Fibroblast of peridontal ligament (primary cell): ENCODE results near the gene PRUNE2.
"Not testable (repeated sequence)": the region's sequence is repeated elsewhere in the genome, so short reads cannot be mapped to it uniquely, and the experiment has no call there.

ENCODE experiments used
- DNase-seq: peaks from one replicate; pipeline ENCODE4 v3.0.0-alpha.2; 2010; ENCODE audit errors: extremely low read depth

The PRUNE2 gene

DNA sequence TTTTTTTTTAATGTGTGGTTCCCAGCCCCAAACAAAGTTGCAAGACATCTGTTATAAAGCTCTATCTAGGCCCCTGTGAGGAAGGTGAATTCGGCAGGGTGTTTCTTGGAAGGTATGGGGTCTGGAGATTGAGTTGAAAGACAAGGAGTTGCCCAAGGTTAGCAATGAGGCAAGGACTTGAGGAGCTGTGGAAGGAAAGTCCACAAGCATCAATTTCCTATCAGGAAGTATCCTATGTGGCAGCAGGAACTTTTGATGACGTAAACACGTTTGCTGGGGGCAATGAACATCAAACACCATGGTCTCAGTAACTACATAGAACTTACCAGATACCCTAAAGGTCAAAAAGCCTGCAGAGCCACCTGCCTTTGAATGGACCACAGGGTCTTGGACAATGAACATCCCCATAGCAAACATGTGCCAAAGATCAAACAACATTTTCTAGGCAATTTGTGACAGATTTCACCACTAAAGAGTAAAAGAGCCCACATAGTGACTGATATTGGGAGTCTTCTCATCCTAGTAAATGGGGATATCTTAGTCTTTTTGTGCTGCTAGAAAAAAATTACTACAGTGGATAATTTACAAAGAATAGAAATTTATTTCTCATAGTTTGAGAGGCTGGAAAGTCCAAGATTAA is 301.9 kb downstream of the PRUNE2 start:
- no peak for DNase-seq

DNA sequence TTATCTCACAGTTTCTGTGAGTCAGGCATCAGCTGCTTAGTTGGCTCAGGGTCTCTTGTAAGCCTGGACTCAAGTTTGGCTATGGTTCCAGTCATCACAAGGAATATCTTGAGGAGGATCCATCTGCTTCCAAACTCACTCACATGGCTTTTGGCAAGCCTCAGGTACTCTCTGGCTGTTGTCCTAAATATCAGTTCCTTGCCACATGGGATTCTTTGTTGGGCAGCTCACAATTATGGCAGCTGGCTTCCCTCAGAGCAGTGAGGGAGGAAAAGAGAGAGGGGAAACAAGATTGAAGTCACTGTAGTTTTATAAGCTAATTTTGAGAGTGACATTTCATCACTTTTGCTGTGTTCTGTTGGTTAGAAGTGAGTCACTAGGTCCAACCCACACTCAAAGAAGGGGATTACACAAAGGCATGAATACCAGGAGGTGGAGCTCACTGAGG is 302.4 kb downstream of the PRUNE2 start:
- DNase-seq: peak; percentile 87

DNA sequence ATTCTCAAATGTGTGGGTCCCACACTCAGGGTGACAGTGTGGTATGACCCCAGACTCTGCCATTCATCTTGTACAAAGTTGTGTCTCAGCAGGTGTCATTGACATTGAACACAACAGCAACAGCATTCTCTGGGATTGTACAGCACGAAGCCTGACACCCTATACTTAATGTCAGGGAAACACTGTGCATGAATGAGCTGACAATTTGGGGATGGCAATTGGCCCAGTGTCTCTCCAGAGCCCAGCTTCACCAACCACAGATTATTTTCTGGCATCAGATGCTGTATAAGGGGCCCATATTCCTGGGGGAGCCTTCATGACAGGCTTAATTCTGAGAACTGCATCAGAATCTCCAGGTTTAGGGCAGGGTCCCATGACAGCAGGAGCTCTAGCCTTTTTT is 303.7 kb downstream of the PRUNE2 start:
- no peak for DNase-seq

DNA sequence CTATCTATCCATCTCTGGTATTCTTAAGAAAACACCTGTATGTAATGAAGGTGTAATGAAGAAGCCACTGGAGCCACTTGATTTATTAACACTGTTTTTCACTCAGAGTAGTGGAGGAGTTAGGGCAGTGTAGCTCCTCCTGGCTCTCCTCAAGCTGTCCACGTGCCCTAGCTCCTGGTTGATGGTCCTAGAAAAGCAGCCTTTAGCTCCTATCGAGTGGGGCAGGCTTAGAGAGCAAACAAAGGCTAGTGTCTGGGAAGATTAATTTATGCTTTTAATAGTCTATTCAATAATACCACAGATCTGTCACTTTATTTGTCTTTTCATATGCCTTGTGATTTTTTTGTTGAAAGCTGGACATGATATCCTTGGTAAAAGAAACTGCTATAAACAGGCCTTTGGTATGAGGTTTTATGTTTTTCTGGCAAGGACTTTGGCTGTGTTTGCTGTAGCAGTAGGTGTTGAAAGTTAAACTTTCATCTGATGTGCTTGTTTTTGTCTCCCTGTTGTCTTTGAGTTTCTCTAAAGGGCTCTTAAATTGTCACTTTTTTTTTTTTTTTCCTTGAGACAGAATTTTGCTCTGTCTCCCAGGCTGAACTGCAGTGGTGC is 305.8 kb downstream of the PRUNE2 start:
- DNase-seq: no peak

DNA sequence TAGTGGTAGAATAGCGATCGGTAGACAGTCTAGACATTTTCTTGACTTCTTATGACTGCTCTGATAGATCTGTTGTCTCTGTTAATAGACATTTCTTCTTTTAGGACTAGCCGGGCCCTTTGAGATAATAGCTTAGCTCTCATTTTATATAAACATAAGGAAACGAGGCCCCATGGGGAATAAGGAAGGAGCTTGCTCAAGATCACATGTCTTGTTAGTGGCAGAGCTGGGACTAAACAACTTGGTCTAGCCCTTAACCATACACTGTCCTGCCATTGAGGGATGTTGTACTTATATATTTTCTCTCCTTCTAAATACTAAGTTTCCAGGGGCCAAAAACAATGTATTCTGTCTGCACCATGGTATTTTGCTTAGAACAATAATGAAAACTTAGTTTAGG is 306.9 kb downstream of the PRUNE2 start:
- DNase-seq: peak; percentile 45

DNA sequence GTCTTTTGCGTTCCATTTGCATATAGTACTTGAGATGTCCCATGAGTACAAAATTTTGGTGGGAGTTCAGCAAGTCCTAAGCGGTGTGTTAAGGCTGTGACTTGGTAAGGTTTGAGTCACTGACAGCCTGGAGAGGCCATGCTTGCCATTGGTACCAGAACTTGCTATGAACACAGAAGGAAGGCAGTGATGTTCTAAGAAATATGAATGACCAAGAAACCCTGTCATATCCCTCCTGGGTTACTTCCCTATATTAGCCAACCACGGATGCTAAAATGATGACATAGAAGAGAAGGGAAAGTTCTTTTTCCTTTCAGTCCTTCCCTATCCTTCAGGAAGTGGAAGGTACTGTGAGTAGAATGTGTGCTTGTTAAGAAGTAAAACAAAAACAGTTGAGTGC is 310.3 kb downstream of the PRUNE2 start:
- DNase-seq: no peak

DNA sequence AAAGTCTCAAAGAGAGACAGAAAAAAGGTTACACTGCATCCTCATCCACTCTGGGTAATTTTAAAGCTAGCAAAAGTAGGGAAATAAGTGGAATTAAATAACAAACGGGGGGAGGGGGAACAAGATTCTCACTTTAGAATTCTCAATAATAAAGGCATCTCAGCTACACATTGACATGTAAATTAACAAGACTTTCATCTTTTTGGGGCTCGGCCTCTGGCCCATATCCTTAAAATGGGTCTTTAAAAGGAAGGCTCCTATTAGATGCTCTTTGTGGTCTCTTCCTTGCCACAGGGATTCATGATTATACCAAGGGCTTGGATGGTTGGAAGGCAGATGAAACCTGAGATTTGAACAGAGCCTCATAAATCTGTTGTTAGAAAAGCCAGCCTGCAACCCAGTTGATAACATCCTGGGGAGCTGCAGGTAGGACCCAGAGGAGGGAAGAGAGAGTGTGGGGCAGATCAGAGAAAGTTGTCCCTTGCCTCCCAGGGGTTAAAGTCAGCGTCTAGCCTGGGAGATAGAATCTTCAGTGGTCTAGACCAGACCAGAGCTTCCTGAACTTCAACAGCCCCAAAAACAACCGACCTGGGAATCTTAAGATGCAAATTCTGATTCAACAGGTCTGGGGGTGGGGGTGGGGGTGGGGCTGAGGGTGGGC is 311.0 kb downstream of the PRUNE2 start:
- DNase-seq: no peak

DNA sequence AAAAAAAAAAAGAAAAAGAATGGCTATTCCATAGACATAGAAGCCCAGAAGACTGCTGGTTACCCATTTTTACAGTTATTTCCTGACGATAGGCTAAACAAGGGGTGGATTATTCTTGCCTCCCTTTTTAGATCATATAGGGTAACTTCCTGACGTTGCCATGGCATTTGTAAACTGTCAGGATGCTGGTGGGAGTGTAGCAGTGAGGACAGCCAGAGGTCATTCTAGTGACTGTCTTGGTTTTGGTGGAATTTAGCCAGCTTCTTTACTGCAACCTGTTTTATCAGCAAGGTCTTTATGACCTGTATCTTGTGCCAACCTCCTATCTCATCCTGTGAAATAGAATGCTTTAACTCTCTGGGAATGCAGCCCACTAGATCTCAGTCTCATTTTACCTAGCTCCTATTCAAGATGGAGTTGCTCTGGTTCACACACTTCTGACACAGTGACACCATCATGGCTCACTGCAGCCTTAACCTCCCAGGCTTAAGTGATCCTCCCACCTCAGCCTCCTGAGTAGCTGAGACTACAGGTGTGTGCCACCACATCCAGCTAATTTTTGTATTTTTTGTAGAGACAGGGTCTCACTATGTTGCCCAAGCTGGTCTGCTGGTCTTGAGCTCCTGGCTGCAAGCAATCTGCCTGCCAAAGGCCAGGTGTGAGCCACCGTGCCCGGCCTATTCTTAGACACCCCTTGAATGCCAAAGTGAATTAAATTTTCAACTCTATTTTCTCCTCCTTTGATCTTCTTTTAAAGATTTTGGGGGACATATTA is 311.8 kb downstream of the PRUNE2 start:
- DNase-seq: not testable (repeated sequence)

DNA sequence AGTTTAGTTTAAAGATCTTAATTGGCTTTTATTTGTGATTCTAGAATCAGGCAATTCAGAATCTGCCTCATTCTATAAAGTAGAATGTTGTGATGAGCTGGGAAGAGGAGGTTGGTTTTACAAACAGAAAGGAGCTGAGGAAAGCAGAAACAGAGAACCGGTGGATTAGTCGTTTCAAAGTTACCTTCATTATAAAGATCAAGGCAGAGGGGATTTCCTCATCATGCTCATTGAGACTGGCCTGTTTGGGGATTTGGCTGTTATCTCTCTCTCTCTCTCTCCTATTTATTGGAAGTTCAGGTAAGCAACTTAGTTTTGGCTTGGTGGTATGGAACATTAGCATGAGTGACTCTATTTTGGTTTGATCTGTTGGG is 313.0 kb downstream of the PRUNE2 start:
- no peak for DNase-seq

DNA sequence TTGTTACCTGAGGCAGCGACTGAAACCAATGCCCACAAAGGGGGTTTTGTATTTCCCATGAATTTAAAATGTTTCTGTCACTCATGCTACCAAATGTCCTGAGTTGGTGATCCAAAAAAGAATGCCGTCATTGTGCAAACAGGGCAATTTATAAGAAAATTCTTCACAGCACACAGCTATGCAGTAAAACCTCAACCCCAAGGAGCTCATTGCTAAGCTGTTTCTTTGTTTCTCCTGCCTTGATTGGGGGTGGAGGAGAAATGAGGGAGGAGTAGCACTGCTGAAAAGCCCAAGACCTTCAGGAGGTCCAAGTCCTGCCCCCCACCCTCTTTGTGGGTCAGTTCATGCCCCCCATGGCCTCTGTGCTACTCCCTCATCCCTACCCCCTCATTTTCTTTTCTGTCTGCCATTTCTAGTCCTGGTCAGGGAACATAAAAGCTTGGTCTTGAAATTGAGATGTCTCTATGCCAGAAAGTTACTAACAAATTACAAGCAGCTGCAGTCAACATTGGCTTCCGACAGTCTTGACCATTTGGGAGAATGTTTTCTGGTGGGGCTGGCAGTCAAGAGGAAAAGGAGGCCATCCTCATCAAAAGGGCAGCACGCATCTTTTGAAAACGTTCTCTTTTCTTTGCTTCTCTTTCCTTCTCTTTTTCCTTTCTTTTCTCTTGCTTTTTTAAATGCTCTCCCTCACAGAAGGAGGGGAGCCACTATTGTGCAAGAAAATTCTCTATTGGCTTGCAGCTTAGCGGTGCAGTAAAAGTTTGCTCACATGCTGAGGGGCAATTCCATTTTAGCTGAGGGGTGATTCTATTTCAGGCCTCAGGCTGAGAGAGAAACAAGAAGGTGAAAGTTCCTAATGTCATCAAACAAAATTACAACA is 313.6 kb downstream of the PRUNE2 start:
- DNase-seq: peak; percentile 88

DNA sequence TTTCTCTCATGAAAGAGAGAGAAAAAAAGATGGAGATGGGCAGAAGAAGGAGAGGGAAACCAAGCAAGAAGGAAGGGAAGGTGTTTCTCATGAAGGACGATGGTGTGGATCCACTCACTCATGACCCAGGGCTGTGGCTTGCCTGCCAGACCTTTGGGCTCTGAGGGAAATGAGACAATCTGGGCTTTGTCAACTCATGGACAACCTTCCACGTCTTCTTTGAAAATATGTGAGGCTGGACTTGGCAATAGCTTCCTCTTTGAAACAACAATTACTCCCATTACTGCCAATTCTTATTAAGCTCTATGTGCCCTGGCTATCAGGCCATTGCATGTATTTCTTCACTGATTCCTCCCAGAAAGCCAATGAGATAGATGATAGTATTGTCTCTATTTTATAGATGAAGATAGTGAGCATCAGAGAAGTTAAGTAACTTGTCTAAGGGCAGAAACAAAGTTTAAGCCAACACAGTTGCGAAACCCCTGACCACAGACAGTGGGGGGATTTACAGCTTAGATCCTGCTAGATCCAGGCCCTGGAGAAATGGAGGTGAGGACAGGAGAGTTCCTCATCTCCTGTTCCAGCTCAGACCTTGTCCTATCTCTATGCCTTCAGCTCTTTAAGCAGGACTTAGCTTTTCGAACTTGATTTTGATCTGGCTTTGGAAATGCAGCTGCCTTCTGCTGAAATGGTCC is 314.5 kb downstream of the PRUNE2 start:
- peak; percentile 66 for DNase-seq

DNA sequence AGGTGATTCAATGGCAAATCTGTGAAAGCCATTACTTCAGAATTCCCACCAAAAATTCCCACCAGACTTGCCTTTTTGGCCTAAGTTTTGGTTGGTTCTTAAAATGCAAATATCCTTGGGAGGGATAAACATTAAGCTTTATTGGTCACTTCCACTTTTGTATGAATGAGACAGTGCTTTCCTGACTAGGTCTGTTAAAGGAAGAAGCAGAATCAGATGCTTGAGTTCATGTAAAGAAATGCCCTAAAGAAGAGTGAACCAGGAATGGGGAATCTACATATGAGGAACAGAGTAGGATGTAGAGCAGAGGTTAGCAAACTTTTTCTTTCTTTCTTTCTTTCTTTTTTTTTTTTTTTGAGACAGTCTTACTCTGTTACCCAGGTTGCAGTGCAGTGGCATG is 317.6 kb downstream of the PRUNE2 start:
- no peak for DNase-seq

DNA sequence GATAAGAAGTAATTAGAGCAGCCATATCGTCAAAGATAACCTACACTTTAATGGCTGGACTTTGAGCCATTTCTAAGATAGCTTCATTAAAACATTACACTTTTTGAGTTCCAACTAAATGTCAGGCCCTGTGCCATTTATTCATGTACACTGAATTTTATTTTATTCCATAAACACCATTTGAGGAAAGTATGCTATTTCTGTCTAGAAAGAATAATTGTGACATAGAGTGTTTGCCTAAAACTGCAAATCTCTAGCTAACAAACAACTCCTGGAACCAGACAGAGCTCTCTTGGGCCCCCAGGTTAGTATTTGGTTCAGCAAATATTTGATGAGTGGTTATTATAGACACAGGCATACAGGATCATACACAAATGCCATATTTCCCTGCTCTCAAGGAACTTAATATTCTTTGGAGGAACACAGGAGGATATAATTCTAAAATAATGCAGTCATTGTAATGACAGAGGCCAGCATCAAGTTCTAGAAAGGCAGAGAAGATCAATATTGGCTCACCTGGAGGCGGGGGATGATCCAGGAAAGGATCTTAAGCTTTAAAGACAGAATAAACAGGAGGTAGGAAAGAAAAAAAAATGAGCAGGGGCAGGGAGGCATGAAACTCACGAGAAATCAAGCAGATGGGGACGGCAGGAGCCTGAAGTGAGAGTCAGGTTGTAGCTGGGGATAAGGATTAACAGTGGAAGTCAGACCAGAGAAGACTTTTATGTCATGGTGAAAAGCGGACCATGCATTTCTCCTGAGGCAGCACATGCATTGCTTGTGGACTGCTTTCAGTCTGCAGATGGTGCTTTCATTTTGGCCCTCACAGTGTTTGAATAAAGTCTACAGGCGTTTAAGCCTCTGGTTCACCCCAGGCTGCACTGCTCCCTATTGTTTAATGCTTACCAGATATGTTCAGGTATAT is 319.3 kb downstream of the PRUNE2 start:
- DNase-seq: no peak

DNA sequence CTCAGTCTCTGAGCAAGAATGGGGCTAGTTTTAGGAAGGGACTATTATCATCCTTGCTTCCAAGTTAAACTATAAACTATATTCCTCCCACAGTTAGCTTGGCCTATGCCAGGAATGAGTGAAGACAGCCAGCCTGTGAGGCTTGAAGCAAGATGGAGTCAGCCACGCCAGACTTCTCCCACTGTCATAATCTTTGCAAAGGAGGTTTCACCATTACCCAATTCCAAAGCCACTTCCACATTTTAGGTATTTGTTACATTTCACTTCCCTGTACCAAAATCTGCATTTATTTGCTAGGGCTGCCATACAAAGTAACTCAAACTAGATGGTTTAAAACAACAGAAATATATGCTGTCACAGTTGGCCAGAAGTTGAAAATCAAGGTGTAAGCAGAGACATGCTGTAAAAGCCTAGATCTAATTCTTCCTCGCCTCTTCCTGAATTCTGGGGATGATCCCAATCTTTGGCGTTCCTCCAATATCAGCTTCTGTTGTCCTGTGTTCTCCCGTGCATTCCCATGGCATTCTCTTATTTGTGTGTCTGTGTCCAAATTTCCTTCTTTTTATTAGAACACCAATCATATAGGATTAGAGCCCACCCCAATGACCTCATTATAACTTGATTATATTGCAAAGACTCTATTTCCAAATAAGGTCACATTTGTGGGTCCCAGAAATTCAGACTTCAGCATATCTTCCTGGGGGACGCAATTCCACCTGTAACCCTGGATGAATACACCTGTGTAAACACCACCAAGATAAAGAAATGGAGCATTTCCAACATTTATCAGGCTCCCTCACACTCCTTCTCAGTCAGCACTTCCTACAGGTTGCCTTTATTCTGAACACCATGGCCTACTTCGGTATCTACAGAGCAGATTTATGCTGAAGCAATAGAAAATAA is 320.2 kb downstream of the PRUNE2 start:
- DNase-seq: no peak

DNA sequence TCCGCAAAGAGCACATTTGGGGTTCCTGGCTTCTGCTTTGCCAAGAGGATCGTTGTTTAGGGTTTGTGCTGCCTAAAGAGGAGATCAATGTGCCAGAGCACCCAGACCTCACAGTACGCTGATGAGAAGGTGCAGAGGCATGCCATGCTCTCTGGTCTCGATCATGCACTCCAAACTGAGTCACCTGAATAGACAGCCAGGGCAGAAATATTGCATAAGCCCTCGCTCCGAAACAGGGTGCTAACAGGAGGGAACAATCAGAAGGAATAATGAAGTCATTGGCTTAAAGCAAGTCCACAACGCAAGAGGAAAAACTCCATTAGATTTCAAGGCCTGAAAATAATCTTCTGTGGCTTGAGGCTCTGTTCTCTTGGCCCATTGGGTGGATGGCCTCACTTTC is 322.7 kb downstream of the PRUNE2 start:
- DNase-seq: no peak

DNA sequence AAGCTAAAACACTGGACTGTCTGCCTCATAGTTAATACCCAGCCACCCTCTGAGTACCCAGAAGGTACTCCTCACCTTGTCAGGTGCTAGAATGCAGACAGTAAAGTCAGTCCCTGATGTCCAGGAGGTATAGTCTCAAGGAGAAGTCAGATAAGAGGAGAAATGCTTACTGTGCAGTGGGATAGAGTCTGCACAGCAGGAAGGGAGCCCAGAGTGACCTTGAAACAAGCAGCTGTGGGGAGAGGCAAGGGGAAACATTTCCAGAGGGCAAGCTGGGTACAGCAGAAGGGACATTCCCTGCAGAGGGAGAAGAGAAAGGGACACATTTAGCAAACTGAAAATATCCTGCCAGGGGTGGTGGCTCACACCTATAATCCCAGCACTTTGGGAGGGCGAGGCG is 324.2 kb downstream of the PRUNE2 start:
- no peak for DNase-seq

DNA sequence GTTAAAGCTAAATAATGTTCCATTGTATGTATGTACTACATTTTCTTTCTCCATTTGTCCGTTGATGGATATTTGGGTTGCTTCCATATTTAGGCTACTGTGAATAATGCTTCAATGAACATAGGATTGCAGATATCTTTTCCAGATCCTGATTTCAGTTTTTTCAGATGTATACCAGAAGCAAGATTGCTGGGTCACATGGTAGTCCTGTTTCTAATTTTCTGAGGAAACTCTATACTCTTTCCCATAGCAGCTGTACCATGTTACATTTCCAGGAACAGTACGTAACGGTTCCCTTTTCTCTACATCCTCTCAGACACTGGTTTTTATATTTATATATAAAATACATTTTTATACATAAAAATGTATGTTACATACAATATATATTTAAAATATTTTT is 325.1 kb downstream of the PRUNE2 start:
- peak; percentile 49 for DNase-seq

DNA sequence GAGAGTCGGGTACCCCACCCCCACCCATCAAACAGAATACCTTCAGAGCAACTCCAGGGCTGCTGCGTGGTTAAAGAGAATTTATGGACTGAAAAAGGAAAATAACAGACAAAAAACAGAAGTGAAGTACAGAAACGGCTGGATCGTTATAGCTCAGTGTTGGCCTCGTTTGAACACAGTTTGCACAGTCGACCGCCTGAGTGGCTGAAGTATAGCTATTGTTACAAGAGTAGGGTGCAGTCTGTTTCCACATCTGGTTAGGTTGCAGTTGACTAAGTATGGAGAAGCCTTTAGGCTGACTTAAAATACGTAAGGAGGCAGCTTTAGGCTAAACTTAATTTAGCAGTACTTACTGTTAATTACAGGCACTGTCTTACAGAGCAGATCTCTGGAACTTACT is 325.7 kb downstream of the PRUNE2 start:
- DNase-seq: no peak

DNA sequence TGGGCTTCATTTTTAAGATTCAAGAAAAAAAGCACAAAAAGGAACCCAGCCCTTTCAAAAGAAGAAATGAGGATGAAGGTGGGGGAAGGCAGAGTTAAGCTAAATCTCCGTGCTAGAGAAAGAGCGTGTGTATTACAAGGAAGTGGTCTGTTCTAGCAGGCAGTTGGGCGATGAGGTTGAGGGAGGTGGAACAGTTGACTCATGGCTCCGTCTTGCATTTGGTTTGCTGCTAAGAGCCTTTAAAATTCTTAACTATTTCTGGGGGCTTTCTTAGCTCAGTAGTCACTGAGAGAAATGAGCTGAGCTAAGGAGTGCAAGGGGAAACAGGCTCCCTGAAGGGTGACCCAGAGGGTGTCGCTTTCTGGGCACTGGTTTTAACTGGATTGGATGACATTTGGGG is 329.6 kb downstream of the PRUNE2 start:
- DNase-seq: peak; percentile 92
